GM19455 (cell line): Measurements from ENCODE around the gene NTRK2.

ENCODE experiments used
- ATAC-seq: cut with Tn5 transposase; IDR thresholded peaks from one replicate; pipeline ENCODE4 v1.9.1; 2021; ENCODE audit not compliant: unreplicated experiment

The NTRK2 gene

GRCh38 chr9:84779883-84780282, 110.4 kb downstream of the NTRK2 start:
- no peak for ATAC-seq

GRCh38 chr9:84780385-84780784, 110.9 kb downstream of the NTRK2 start:
- ATAC-seq: no peak

- no peak for ATAC-seq
Observed at GRCh38 chr9:84781458-84781857, 111.9 kb downstream of the NTRK2 start.

- no peak for ATAC-seq
Observed at GRCh38 chr9:84781931-84782866, 112.7 kb downstream of the NTRK2 start.

GRCh38 chr9:84785792-84786547, 116.4 kb downstream of the NTRK2 start:
- no peak for ATAC-seq

GRCh38 chr9:84788803-84789462, 119.4 kb downstream of the NTRK2 start:
- ATAC-seq: no peak

GRCh38 chr9:84789463-84789830, 119.9 kb downstream of the NTRK2 start:
- no peak for ATAC-seq

GRCh38 chr9:84791643-84792042, 122.1 kb downstream of the NTRK2 start:
- ATAC-seq: no peak

- no peak for ATAC-seq
Observed at GRCh38 chr9:84793251-84793650, 123.7 kb downstream of the NTRK2 start.

- no peak for ATAC-seq
Observed at GRCh38 chr9:84794981-84795637, 125.6 kb downstream of the NTRK2 start.

- no peak for ATAC-seq
Observed at GRCh38 chr9:84796404-84796803, 126.9 kb downstream of the NTRK2 start.

GRCh38 chr9:84799251-84799650, 129.7 kb downstream of the NTRK2 start:
- ATAC-seq: no peak

GRCh38 chr9:84804951-84805694, 135.6 kb downstream of the NTRK2 start:
- no peak for ATAC-seq

- ATAC-seq: no peak
Observed at GRCh38 chr9:84807431-84807830, 137.9 kb downstream of the NTRK2 start.

- no peak for ATAC-seq
Observed at GRCh38 chr9:84807870-84808390, 138.4 kb downstream of the NTRK2 start.

- no peak for ATAC-seq
Observed at GRCh38 chr9:84808416-84808815, 138.9 kb downstream of the NTRK2 start.

- ATAC-seq: no peak
Observed at GRCh38 chr9:84811072-84811750, 141.7 kb downstream of the NTRK2 start.

GRCh38 chr9:84811751-84812074, 142.2 kb downstream of the NTRK2 start:
- no peak for ATAC-seq

GRCh38 chr9:84812355-84812754, 142.8 kb downstream of the NTRK2 start:
- no peak for ATAC-seq

- ATAC-seq: no peak
Observed at GRCh38 chr9:84812847-84813246, 143.3 kb downstream of the NTRK2 start.
